Cerebellar cortex (tissue), 1 donor: ENCODE results near the gene TIRAP.
"Not testable (repeated sequence)": the region's sequence is repeated elsewhere in the genome, so short reads cannot be mapped to it uniquely, and the experiment has no call there.

Experiments
- DNase-seq: peaks from one replicate; pipeline ENCODE4 v3.0.0-alpha.2; 2015; ENCODE audit warnings: low spot score

The TIRAP gene

GRCh38 chr11:126282736-126283591, at the start of gene TIRAP:
TSS of gene TIRAP (plus strand) at chr11:126283093. CDS start at chr11:126290895, 7,802 bp downstream.
- peak; percentile 64 for DNase-seq

- DNase-seq, result no peak
Measured at GRCh38 chr11:126233391-126233790, 49.5 kb upstream of the TIRAP start.

- no peak for DNase-seq
Measured at GRCh38 chr11:126246636-126247035, 36.3 kb upstream of the TIRAP start.

- no peak for DNase-seq
Measured at GRCh38 chr11:126253265-126253664, 29.6 kb upstream of the TIRAP start.

- no peak for DNase-seq
Measured at GRCh38 chr11:126254819-126255218, 28.1 kb upstream of the TIRAP start.

- not testable (repeated sequence) for DNase-seq
Measured at GRCh38 chr11:126255507-126255906, 27.4 kb upstream of the TIRAP start.

- no peak for DNase-seq
Measured at GRCh38 chr11:126256216-126256615, 26.7 kb upstream of the TIRAP start.

- DNase-seq, result no peak
Measured at GRCh38 chr11:126257144-126257543, 25.7 kb upstream of the TIRAP start.

- no peak for DNase-seq
Measured at GRCh38 chr11:126257764-126258163, 25.1 kb upstream of the TIRAP start.

- no peak for DNase-seq
Measured at GRCh38 chr11:126262216-126262615, 20.7 kb upstream of the TIRAP start.

- no peak for DNase-seq
Measured at GRCh38 chr11:126263489-126263888, 19.4 kb upstream of the TIRAP start.

GRCh38 chr11:126265811-126266210, 17.1 kb upstream of the TIRAP start:
- no peak for DNase-seq

GRCh38 chr11:126267650-126268049, 15.2 kb upstream of the TIRAP start:
- DNase-seq, result peak; percentile 56

GRCh38 chr11:126268361-126268707, 14.6 kb upstream of the TIRAP start:
- no peak for DNase-seq

GRCh38 chr11:126268708-126269579, 13.9 kb upstream of the TIRAP start, which contains the start of the genes FOXRED1 and SRPRA:
TSS of gene FOXRED1 (plus strand) at chr11:126269154. CDS start at chr11:126269207, 53 bp downstream.
TSS of gene SRPRA (minus strand) at chr11:126268895. CDS start at chr11:126268804, 91 bp downstream.
- DNase-seq, result peak; percentile 99

- DNase-seq, result no peak
Measured at GRCh38 chr11:126277322-126277721, 5.6 kb upstream of the TIRAP start.

GRCh38 chr11:126277780-126278179, 5.1 kb upstream of the TIRAP start:
- DNase-seq, result no peak

GRCh38 chr11:126279191-126279590, 3.7 kb upstream of the TIRAP start:
- DNase-seq, result no peak

GRCh38 chr11:126280595-126280994, 2.3 kb upstream of the TIRAP start:
- no peak for DNase-seq

GRCh38 chr11:126281245-126281644, 1.6 kb upstream of the TIRAP start:
- no peak for DNase-seq

- no peak for DNase-seq
Measured at GRCh38 chr11:126281666-126282175, 1.2 kb upstream of the TIRAP start.

- DNase-seq, result peak; percentile 61
Measured at GRCh38 chr11:126282361-126282735, 545 bp upstream of the TIRAP start.

GRCh38 chr11:126284829-126285228, 1.9 kb downstream of the TIRAP start:
- peak; percentile 26 for DNase-seq
